Fibroblast of mammary gland (primary cell): ENCODE data around the gene PPM1L.
"Not testable (repeated sequence)": the region's sequence is repeated elsewhere in the genome, so short reads cannot be mapped to it uniquely, and the experiment has no call there.

Experiments
- DNase-seq: peaks from one replicate; pipeline ENCODE4 v3.0.0-alpha.2; 2010; ENCODE audit warnings: low read depth
- H3K4me3 ChIP-seq: 2 replicates; pipeline ENCODE4 v1.5.1; 2011; ENCODE audit warnings: low read depth, mild to moderate bottlenecking, low read length, moderate library complexity; ENCODE audit not compliant: control insufficient read depth
- TF ChIP-seq, protein P1 (sequence below): conservative IDR thresholded peaks from 2 replicates; pipeline ENCODE4 v1.5.1; 2011; ENCODE audit warnings: low read depth, low read length, inconsistent platforms; ENCODE audit not compliant: control insufficient read depth, insufficient read depth

The PPM1L gene

GRCh38 chr3:160992712-160993111, 236.7 kb downstream of the PPM1L start:
- TF ChIP-seq, protein P1, sequence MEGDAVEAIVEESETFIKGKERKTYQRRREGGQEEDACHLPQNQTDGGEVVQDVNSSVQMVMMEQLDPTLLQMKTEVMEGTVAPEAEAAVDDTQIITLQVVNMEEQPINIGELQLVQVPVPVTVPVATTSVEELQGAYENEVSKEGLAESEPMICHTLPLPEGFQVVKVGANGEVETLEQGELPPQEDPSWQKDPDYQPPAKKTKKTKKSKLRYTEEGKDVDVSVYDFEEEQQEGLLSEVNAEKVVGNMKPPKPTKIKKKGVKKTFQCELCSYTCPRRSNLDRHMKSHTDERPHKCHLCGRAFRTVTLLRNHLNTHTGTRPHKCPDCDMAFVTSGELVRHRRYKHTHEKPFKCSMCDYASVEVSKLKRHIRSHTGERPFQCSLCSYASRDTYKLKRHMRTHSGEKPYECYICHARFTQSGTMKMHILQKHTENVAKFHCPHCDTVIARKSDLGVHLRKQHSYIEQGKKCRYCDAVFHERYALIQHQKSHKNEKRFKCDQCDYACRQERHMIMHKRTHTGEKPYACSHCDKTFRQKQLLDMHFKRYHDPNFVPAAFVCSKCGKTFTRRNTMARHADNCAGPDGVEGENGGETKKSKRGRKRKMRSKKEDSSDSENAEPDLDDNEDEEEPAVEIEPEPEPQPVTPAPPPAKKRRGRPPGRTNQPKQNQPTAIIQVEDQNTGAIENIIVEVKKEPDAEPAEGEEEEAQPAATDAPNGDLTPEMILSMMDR, result no peak
- no peak for DNase-seq
- no peak overlapping the region for H3K4me3 ChIP-seq

DNA sequence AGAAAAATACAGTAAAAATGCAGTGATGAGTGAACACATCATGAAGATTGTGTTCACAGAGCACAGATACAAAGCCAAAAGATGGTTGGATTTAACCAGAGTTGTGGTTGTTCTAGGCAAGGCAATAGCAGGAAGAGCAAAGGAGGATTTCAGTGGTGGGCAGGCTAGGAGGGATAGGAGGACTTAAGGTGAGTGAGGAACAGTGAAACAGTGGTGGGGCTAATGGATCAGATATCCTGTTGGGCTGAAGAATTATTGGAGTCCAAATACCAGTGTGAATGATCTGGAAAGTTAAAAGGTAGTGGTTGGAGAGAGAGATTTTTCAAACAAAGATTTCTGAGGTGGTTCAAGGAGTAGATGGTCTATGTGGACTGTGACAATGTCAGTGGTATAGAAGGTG, 240.8 kb downstream of the PPM1L start:
- DNase-seq, result no peak
- TF ChIP-seq, protein P1, result no peak
- H3K4me3 ChIP-seq, result no peak overlapping the region

DNA sequence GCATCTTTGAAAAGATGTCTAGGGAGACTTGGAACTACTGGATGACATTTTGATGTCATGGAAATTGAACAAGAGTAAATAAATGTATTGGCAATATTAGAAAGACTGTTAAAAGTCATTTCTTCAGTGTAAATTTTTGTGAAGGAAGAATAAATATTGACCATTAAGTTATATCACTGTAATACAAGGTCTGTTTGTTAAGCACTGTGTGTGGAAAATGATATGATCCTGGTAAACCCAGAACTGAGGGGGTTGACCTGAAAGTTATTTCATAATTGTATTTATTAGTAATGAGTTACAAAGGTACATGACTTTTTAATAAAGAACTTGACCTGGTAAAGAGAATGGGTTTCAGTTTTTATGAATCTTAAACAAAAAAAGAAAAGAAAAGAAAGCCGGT, 242.6 kb downstream of the PPM1L start:
- H3K4me3 ChIP-seq, result no peak overlapping the region
- DNase-seq, result no peak
- TF ChIP-seq, protein P1, result no peak

DNA sequence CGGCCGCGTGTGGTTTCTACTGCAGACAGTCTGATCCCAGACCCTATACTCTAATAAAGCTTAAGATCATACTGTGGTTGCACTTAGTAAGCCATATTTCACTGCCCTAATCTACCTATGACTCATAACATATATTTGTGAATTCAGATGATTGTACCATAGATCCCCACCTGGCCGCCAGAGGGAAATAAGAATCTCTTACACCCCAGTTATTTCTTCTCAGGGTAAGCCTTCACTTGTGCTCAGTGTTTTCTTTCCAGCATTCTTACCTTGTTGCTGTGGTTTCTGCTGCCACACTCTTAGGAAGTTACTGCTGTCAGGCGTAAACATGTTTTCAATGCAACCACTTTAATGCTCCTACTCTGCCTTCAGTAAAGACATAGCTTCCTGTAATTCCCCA, 243.2 kb downstream of the PPM1L start:
- no peak overlapping the region for H3K4me3 ChIP-seq
- DNase-seq, result no peak
- TF ChIP-seq, protein P1, result no peak

DNA sequence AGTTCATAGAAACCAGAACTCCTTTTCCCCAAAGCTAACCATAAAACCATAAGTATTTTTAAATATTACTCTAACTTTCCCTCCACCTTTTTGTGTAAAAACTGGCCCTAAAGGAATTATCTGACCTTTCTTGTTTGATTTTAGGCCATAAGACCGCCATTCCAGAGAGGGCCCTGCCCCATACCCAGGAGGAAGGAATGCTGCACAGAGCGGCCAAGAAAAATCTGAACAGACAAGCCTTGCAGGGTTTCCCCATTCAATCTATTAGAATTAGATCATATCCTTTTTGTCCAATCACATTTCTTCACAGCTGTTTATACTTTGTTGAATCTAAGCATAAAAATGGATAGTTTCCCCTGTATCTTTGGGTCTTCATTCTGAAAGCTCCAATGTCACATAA, 252.1 kb downstream of the PPM1L start:
- H3K4me3 ChIP-seq, result no peak overlapping the region
- no peak for DNase-seq
- TF ChIP-seq, protein P1, result no peak

DNA sequence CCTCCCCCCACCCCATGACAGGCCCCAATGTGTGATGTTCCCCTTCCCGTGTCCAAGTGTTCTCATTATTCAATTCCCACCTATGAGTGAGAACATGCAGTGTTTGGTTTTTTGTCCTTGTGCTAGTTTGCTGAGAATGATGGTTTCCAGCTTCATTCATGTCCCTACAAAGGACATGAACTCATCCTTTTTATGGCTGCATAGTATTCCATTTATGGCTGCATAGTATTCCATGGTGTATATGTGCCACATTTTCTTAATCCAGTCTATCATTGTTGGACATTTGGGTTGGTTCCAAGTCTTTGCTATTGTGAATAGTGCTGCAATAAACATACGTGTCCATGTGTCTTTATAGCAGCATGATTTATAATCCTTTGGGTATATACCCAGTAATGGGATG, 254.1 kb downstream of the PPM1L start:
- not testable (repeated sequence) for DNase-seq

DNA sequence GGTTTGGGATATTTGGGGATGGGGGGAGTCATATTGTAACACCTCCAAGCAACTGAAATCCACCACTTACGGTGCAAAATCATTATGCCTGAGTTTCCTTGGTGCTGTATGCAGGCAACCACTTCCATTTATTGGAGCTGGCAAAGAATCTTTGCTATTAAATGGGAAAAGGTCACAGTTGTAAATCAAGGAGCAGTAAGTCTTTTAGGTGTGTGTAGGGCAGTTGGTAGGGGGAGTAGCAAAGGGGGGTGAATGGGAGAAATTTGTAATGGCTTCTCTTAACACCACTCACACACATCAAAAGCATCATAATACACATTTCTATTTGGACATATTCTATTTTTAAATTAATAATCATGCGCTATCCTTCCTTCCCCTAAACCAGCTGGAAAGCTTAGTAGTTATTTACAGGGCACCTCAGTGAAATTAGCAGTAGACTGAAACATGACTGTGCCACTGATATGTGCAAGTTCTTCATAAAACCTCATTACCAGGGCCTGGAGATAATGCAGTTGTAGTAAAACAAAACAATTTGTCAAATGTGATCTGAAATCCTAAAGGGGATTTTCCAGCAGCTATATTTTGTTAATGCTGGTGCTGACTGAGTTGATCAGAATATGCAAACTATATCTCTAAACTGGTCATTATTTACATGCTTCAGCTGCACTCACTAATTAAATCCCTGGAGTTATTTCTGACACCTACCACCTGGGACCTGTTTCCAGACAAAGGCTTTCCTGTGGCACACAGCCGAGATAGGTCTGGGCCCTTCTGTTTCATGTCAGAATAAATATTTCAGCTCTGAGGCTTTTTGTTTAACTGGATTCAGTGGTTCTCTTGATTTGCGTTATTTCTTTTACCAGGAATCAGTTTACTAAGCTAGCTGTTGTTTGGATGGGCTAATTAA, 259.1 kb downstream of the PPM1L start:
- no peak overlapping the region for H3K4me3 ChIP-seq
- no peak for DNase-seq
- TF ChIP-seq, protein P1, result no peak

More for the DNA sequence above, 254.1 kb downstream of the PPM1L start:
- not testable (repeated sequence) for H3K4me3 ChIP-seq
